Measurements from ENCODE around the gene PLA2G3.

PLA2G3 gene

GRCh38 chr22:31143537-31143936 is 3.2 kb upstream of the PLA2G3 start:
- Histone ChIP-seq H4K20me1 (ENCODE audit: insufficient read depth, low read length, poor library complexity, severe bottlenecking) (no peaks in the 10 kb centered on the region), H2AFZ (ENCODE audit: low read length) (no peak overlapping the region), H3K27me3 (ENCODE audit: insufficient read depth, low read length, poor library complexity, severe bottlenecking) (no peaks in the 10 kb centered on the region), H3K79me2 (ENCODE audit: insufficient read depth, low read length) (no peaks in the 10 kb centered on the region), H3F3A (ENCODE audit: low read depth) (no peaks in the 10 kb centered on the region), H3K36me3 (ENCODE audit: insufficient read depth, low read length) (no peaks in the 10 kb centered on the region), H3K4me1 (ENCODE audit: insufficient read depth, low read length, poor library complexity, severe bottlenecking) (no peaks in the 10 kb centered on the region), H3K9ac (ENCODE audit: low read depth, low read length, poor library complexity, severe bottlenecking) (no peak overlapping the region), H3K9me2 (replicated peaks; ENCODE audit: low read depth, low read length) (no peaks in the 10 kb centered on the region), H3K4me2 (ENCODE audit: low read depth, low read length, poor library complexity, severe bottlenecking) (no peak overlapping the region), H3K4me3 (ENCODE audit: low read length, poor library complexity, severe bottlenecking) (no peak overlapping the region), H3K9me3 (ENCODE audit: insufficient read depth, low read depth, low read length) (no peaks in the 10 kb centered on the region)
- TF ChIP-seq EZH2phosphoT487 (IDR thresholded peaks at IDR 0.05; ENCODE audit: borderline replicate concordance) (no peak), CTCF (conservative IDR thresholded peaks at IDR 0.05; ENCODE audit: low read length) (no peak)

GRCh38 chr22:31143038-31143437 is 2.7 kb upstream of the PLA2G3 start:
- Histone ChIP-seq H3K36me3 (ENCODE audit: insufficient read depth, low read length) (no peaks in the 10 kb centered on the region), H4K20me1 (ENCODE audit: insufficient read depth, low read length, poor library complexity, severe bottlenecking) (no peaks in the 10 kb centered on the region), H3K79me2 (ENCODE audit: insufficient read depth, low read length) (no peaks in the 10 kb centered on the region), H3K9me3 (ENCODE audit: insufficient read depth, low read depth, low read length) (no peaks in the 10 kb centered on the region), H3K4me2 (ENCODE audit: low read depth, low read length, poor library complexity, severe bottlenecking) (no peak overlapping the region), H3K9me2 (replicated peaks; ENCODE audit: low read depth, low read length) (no peaks in the 10 kb centered on the region), H3K9ac (ENCODE audit: low read depth, low read length, poor library complexity, severe bottlenecking) (no peak overlapping the region), H3F3A (ENCODE audit: low read depth) (no peaks in the 10 kb centered on the region), H2AFZ (ENCODE audit: low read length) (no peak overlapping the region), H3K4me3 (ENCODE audit: low read length, poor library complexity, severe bottlenecking) (no peak overlapping the region), H3K27me3 (ENCODE audit: insufficient read depth, low read length, poor library complexity, severe bottlenecking) (no peaks in the 10 kb centered on the region), H3K4me1 (ENCODE audit: insufficient read depth, low read length, poor library complexity, severe bottlenecking) (no peaks in the 10 kb centered on the region)
- TF ChIP-seq CTCF (conservative IDR thresholded peaks at IDR 0.05; ENCODE audit: low read length) = no peak
- TF ChIP-seq EZH2phosphoT487 (IDR thresholded peaks at IDR 0.05; ENCODE audit: borderline replicate concordance) = no peak

- Histone ChIP-seq H3K4me1 (ENCODE audit: insufficient read depth, low read length, poor library complexity, severe bottlenecking) (no peaks in the 10 kb centered on the region), H3K9me2 (replicated peaks; ENCODE audit: low read depth, low read length) (no peaks in the 10 kb centered on the region), H3K4me2 (ENCODE audit: low read depth, low read length, poor library complexity, severe bottlenecking) (no peak overlapping the region), H3K36me3 (ENCODE audit: insufficient read depth, low read length) (no peaks in the 10 kb centered on the region), H3K9me3 (ENCODE audit: insufficient read depth, low read depth, low read length) (no peaks in the 10 kb centered on the region), H3K4me3 (ENCODE audit: low read length, poor library complexity, severe bottlenecking) (no peak overlapping the region), H4K20me1 (ENCODE audit: insufficient read depth, low read length, poor library complexity, severe bottlenecking) (no peaks in the 10 kb centered on the region), H3F3A (ENCODE audit: low read depth) (no peaks in the 10 kb centered on the region), H3K79me2 (ENCODE audit: insufficient read depth, low read length) (no peaks in the 10 kb centered on the region), H2AFZ (ENCODE audit: low read length) (no peak overlapping the region), H3K27me3 (ENCODE audit: insufficient read depth, low read length, poor library complexity, severe bottlenecking) (no peaks in the 10 kb centered on the region), H3K9ac (ENCODE audit: low read depth, low read length, poor library complexity, severe bottlenecking) (no peak overlapping the region)
- TF ChIP-seq EZH2phosphoT487 (IDR thresholded peaks at IDR 0.05; ENCODE audit: borderline replicate concordance) = no peak
- TF ChIP-seq CTCF (conservative IDR thresholded peaks at IDR 0.05; ENCODE audit: low read length) = no peak
These were observed 2.0 kb upstream of the PLA2G3 start for GRCh38 chr22:31142285-31142684.
